HG02678 (cell line): ENCODE results near the gene BPIFB4.
"Not testable (repeated sequence)": the region's sequence is repeated elsewhere in the genome, so short reads cannot be mapped to it uniquely, and the experiment has no call there.

Experiments used
- ATAC-seq: cut with Tn5 transposase; IDR thresholded peaks from one replicate; pipeline ENCODE4 v1.9.1; 2021; ENCODE audit warnings: mild to moderate bottlenecking, moderate library complexity; ENCODE audit not compliant: unreplicated experiment

The BPIFB4 gene

DNA sequence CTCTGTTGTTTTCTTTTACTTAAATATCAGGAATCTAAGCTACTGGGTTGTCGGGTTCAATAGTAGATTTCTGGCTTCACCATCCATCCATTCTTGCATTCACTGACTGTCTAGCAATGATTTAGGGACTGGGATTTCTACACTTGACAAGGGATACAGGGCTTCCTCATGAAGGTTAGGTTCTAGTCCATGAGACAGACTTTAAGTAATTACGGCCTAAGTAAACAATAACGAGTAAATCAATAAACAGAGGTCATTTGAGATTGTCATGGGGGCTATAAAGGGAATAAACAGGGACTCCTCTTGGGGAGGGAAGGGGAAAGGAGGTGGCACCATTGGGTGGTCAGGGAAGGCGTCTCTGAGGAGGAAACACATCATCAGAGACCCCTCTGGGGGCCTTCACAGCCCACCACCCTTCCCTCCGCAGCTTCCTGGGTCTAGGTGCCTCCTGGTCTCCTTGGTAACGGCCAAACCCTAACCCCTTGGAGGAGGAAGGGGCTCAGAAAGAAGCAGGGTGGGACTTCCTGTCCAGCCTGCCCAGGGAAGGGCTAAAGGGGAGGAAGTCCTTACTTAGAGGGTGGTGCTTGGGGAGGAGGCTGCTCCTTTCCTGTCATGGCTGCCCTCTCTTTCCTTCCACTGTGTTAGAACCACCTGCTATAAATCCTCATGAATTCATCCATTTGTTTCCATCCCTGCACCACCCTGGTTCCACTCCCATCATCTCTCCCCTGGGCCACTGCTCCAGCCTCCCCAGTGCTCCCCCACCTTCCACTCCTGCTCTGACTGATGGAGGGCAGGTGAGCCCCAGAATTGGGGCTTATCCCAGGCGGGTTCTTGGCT, 33.3 kb downstream of the BPIFB4 start:
- no peak for ATAC-seq

DNA sequence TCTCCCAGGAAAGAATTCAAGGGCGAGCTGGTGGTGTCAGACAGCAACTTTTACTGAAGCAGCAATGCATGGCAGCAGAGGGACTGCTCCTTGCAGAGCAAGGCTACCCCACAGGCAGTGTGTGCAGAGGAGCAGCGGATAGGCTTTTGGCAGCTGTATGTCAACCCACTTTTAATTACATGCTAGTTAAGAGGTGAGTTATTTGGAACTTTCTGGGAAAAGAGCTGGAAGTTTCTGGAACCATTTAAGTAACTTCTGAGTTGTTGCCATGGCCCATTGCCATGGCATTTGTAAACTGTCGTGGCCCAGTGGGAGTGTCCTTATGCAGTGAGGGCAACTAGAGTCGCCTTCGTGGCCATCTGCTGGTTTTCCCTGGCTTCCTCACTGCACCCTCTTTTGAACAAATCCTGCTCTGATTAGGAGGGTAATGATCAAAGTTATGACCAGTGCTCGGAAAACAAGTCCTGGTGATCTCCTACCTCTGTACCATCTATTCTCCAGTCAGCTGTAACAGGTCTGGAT, 34.0 kb downstream of the BPIFB4 start:
- ATAC-seq, result no peak

DNA sequence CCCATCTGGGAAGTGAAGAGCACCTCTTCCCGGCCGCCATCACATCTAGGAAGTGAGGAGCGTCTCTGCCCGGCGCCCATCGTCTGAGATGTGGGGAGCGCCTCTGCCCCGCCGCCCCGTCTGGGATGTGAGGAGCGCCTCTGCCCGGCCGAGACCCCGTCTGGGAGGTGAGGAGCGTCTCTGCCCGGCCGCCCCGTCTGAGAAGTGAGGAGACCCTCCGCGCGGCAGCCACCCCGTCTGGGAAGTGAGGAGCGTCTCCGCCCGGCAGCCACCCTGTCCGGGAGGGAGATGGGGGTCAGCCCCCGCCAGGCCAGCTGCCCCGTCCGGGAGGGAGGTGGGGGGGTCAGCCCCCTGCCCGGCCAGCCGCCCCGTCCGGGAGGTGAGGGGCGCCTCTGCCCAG, 36.1 kb downstream of the BPIFB4 start:
- ATAC-seq, result not testable (repeated sequence)

DNA sequence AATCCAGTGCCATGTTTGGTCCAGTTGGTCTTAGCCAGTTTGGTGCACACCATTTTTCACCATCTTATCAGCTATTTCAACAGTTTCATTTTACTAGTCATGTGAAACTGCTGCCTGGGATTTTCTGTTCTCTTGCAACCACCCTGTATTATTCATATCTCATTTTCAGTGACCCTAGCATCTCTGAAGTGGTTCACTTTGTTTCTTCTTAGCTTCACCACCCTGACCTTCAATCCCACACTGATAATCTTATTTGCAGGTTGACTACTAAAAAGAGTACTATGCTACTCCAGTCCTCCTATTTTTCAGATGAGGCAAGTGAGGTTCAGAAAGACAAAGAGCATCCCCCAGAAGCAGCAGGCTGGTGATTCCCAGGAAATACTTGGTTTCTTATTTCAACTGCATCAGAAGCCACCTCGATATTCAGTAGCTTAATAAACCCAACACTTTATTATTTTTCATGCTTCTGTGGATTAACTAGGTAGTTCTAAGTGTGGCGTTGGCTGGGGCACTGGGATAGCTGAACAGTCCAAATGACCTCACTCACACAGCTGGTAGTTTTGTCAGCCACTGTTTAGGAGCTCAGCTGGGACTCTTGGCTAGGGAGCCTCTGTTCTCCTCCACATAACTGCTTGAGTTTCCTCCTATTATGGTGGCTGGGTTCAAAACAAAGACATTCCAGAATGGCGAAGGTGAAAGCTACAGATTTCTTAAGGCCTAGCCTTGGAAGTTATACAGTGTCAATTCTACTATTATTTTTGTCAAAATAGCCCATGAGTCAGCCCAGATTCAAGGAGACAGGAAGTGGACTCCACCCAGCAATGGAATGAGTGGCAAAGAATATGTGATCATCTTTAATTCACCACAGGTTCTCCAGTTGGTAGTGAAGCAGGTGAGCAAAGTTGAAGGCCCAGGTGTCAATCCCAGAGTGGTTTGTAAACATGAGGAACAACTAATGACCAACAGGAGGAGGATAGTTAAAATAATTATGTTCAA, 40.6 kb downstream of the BPIFB4 start:
- ATAC-seq, result peak; percentile 57

DNA sequence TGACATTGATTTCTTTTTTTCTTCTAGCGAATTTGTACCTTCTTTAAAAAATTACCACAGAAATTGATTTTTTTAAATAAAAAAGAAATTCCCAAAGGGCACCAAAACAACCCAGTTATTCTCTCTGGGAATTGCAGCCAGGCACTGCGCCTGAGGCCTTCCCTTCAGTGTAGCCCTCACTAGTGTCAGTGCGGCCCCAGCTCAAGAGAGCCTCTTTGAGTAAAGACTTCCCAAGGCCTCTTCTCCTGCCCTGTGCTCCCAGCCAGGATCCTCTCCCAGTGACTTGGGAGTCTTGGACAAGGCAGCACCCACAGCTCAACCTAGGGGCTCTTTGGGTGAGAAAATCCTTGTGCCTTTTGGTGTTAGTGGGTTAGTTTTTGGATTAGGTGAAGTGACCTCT, 41.5 kb downstream of the BPIFB4 start:
- no peak for ATAC-seq

DNA sequence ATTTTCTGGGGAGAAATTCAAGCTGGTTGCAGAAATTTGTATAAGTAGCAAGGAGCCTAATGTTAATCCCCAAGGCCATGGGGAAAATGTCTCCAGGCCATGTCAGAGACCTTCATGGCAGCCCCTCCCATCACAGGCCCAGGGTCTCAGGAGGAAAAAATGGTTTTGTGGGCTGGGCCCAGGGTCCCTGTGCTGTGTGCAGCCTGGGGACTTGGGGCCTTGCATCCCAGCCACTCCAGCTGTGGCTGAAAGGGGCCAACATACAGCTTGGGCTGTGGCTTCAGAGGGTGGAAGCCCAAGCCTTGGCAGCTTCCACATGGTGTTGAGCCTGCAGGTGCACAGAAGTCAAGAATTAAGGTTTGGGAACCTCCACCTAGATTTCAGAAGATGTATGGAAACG, 42.9 kb downstream of the BPIFB4 start:
- ATAC-seq, result not testable (repeated sequence)

DNA sequence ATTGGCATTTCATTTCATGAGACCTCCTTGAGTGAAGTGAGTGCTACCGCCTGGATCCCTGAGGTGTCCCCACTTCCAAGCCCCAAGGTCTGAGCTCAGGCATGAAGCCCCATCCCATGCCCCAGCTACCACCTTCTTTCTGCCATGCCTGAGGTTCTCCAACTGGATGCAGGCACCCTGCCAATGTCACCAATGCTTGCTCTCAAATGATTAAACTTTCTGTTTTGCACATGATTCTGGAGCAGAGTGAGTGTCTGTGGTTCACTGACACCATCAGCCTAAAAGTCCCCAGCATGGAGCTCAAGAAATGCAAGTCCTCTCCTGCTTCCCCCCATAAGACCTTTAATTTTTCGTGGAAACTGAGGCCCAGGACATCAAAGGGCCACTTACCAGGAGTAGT, 44.8 kb downstream of the BPIFB4 start:
- no peak for ATAC-seq

DNA sequence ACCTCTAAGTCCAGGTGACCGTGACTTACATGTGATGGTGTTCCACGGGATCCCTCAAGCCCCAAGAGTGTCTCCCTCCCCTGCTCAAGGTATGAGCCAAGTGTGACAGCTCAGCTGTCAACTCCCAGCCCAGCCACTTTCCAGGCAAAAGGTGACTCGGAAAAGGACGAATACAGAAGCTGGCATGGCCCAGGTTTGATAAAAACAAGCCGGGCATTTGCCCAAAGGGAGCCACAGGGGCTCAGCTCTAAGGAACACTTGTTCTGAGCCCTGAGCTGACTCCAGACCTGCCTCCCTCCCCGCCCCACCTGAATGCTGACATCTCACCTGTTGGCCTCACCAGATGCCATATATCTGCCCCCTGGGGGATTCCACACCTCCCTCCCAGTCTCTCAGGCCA, 45.6 kb downstream of the BPIFB4 start:
- no peak for ATAC-seq

DNA sequence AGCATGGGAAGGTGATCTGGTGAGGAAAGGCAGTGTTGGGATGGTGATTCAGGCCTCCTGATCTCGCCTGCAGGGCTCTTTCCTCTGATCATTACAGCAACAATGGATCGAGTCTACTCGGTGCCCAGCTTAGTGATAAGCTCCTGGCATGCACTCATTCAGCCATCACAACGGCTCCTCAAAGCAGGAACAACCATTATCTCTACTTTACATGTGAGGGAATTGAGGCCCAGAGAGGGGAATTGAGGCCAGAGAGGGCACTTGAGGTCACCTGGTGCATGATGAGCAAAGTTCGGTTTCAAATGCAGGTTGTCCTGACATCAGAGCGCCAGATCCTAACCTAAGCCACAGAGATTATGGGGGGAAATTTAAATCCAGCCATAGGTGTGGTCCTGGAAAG, 46.5 kb downstream of the BPIFB4 start:
- ATAC-seq, result no peak

DNA sequence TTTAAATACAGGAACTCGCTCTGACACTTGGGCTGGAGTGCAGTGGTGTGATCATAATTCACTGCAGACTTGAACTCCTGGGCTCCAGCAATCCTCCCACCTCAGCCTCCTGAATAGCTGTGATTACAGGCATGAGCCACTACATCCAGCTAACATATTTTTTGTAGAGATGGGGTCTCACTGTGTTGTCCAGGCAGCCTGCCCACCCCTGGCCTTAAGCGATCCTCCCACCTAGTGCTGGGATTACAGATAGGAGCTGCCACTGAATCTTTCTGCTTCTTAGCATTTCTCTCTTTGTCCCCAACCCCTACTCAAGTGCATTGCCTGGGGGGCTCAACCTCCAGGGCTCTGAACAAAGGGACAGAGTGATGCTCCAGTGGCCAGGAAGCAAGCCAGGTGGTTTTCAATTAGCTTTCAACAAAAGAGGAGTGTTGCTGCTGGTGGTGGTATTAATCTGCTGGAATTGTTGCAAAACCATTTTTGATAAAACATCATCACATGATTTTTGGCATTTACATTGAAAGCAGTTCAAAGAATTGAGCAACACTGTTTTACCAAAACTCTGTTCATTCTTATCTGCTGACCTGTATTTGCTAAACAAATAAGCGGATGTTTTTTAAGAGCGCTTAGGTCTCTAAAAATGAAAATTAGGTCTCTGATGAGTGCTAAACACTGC, 48.1 kb downstream of the BPIFB4 start:
- ATAC-seq, result no peak

DNA sequence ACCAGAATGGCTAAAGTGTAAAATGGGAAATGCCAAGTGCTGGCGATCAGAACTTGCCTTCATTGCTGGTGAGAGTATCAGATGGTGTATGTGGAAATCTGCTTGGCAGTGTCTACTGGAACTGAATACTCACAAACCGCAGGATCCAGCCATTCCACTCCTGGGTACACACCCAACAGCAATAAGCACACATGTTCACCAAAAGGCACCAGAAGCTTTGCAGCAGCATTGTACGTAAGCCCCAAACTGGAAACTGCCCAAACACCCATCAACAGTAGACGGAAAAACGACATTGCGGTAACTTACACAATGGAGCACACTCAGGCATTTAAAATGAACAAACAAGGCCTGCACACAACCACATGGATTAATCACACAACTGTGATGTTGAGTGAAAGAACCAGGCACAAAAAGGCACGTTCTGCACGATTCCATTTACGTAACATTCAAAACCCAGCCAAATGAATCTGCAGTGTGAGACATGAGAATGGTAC, 51.2 kb downstream of the BPIFB4 start:
- ATAC-seq, result no peak

DNA sequence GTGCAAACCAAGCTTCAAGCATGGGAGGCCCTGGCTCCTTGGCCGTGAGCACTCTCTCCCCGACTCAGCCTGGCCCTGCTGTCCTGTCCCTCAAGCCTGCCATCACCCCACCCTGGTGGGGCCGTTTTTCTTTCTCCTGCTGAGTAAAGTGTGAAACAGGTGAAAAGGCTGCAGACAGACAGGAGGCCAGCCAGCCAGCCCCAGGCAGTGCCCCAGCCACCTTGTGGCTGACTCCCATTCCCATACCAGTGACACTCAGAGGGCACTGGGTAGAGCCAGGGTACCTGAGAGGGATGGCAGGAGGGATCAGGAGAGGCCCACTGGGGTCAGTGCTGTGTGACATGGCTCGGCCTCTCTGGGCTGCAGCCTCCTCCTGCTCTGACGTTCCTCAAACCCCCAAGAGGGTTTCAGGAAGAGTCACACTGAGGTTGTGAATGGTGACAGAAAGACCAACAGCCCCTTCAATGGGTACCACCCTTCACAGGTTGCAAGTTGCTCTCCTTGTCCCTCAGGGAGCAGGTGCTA, 52.6 kb downstream of the BPIFB4 start:
- no peak for ATAC-seq

DNA sequence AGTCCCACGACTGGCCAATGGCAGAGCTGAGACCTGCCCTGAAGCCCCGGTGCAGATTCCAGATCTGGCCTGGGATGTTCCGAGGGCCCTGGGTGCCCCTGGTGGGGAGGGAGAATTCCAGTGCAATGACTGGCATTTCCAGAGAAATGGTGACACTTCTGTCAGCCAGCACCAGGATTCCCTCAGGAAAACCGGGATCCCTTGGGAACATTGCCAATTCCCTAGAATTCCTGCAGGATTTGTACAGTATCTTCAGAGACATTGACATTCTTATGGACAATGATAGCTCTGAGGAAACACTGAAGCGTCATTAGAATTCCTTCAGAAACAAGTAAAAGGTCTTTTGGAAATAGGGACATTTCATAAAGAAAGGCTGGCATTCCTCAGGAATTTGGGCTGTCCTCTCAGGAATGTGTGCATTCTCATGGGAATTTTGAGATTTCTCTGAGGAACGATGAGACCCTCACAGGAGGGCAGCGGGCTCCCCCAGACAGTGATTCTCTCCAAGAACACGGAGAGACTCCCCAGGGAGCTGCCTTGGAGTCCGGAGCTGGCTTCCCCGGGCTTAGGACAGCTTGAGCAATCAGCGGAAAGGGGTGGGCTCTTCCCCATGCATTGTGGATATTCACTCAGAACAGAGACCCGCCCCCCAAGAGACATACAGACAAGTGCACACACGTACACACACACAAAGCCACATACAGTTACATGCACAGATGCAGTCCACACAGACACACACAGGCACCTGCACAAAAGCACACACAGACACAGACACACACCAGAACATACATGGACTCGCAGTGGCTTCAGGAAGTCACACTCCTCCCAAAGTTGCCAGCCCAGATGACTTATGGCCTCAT, 53.3 kb downstream of the BPIFB4 start:
- no peak for ATAC-seq

DNA sequence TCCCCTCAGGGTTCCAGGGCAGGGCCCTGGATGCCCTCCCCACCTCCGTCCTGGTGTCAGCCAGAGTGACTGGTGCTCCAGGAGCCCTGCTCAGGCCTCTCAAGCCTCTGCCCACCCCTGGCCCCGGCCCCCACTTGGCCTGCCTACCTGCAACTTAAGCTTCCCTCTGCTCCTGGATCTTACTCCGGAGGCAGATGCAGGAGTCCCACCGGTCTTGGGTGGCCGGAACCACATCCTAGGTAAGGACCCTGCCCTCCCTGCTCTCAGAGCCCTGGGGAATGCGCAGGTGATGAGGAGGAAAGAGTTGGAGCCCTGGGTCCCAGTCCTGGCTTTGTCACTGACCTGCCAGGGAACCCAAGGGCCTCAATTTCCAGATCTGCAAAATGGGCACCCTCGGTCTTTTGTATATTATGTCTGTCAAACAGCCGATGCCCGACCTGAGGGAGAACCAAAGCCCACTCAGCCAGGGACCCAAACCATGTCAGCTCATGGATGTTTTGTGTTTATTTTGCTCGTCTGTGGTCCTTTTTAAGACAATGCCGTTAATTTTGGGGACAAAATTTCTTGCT, 54.0 kb downstream of the BPIFB4 start:
- ATAC-seq, result no peak

DNA sequence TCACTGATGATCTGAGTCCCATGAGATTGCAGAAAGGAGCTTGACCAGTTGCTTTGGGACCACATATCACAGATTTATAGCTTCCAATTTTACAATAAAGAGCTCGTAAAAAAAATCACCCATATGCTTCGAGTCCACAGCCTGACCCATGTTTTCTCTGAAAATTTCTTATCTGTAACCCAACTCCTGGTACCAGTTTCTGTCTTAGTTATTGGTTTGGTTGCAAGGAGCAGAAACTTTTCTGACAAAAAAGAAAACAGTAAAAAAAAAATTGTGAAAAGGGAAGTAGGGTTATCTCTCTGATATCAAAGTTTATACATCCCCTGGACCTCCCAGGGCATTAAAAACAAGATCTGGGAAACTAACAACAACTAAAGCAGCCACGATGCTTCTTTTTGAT, 57.8 kb downstream of the BPIFB4 start:
- no peak for ATAC-seq

DNA sequence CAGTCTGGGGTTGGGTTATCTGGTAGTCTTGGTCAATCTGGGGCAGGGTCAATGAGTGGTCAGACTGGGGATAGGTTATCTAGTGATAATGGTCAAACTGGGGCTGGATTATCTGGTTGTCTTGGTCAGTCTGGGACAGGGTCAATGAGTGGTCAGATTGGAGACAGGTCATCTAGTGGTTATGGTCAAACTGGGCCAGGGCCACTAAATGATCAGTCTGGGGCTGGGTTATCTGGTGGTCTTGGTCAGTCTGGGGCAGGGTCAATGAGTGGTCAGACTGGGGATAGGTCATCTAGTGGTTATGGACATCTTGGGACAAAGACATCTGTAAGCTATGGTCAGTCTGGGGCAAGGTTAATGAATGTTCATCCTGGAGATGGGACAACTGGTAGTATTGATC, 60.0 kb downstream of the BPIFB4 start:
- no peak for ATAC-seq

DNA sequence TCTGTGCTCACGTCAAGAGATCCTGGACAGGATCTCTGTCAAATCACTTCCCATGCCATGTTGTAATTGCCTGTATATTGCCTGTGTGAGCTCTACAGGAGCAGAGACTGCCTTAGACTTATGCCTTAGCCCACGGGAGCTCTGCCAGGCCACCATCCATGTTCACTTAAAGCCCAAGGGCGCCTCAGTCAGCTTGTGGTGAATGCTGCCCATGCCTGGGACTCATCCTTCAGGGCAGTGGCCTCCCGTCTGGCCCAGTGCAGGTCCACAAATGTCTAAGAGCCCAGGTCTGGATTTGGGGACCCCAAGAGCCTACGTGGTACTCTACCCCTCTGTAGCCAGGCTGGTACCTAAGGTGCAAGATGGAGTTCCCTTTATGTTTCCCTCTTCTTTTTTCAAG, 66.1 kb downstream of the BPIFB4 start:
- ATAC-seq, result no peak

DNA sequence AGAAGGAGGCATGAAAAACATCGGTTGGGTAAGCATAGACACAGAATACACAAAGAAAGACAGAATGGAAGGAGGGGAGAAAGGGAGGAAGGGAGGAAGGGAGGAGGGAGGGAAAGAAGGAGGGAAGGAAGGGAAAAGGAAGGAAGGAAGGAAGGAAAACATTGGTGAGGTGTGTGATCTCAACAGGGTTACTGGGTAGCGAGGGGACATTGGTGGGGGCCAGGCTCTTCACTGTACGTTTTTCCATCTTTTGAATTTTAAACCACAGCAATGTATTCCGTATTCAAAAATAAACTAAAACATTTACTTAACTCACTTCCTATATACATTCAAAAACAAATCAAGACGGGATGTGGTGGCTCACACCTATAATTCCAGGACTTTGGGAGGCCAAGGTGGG, 67.9 kb downstream of the BPIFB4 start:
- ATAC-seq, result no peak

DNA sequence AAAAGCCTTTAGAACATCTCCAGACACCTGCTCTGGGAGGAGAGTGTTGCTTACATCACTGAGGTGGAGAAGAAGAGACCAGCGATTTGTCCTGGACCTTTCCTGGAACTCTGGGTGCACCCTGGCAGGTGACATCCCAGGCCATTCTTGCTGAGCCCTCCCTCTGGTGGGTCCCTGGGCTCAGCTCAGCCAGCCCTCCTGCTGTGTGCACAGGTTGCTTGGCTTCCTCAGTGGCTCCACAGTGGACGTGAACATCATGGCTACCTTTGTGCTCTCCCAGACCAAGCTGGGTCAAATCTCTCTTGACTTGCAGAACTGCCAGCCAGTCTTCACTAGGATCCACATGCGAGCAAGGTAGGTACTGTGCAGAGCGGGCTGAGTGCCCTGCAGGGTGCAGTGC, 68.6 kb downstream of the BPIFB4 start:
- no peak for ATAC-seq
